ENCODE measurements around the gene LLGL2. TPM values are rescaled to one million over a fixed set of nuclear protein-coding genes. Genes with fewer than 3 reads are reported as not detected.
A peak's percentile ranks its signal among the peaks of the same experiment; 100 is the strongest.

Gene LLGL2
- total RNA-seq, 2 experiments from 2014 or later, result 7.1 to 9.6 TPM

Small RNAs within 50 kb of the gene (microRNA-seq; reads per million reads assigned to microRNA genes)
- gene MIR6785 (ENCODE audit: borderline replicate concordance), result 3.5 reads per million, percentile 3 among the genes with 10 or more reads in this experiment

Other genes starting within 250 kb of the LLGL2 start
- 10 to 100 TPM; 67.8 to 79.7 TPM for gene SLC25A19, start 236.3 kb upstream of the LLGL2 start, total RNA-seq
- 100 to 1,000 TPM; 157 to 168 TPM for gene GRB2, start 120.0 kb upstream of the LLGL2 start, total RNA-seq
- gene TMEM94, start 69.1 kb upstream of the LLGL2 start, total RNA-seq, result 10 to 100 TPM; 51.4 to 62.5 TPM
- 1 to 10 TPM; 2.9 to 3.0 TPM for gene CASKIN2, start 10.2 kb upstream of the LLGL2 start, total RNA-seq
- 10 to 100 TPM; 29.2 to 35.1 TPM for gene TSEN54, start 9.2 kb upstream of the LLGL2 start, total RNA-seq
- gene MYO15B, start 62.1 kb downstream of the LLGL2 start, total RNA-seq, result 10 to 100 TPM; 20.8 to 22.4 TPM
- under 1 TPM; 0.12 to 0.14 TPM for gene SMIM5, start 107.7 kb downstream of the LLGL2 start, total RNA-seq
- 10 to 100 TPM; 36.4 to 40.5 TPM for gene RECQL5, start 141.5 kb downstream of the LLGL2 start, total RNA-seq
- 10 to 100 TPM; 87.8 to 100.0 TPM for gene SAP30BP, start 141.6 kb downstream of the LLGL2 start, total RNA-seq
- gene ITGB4, start 195.8 kb downstream of the LLGL2 start, total RNA-seq, result 1 to 10 TPM in 1 of 2 experiments, under 1 TPM in 1; 0.62 to 1.5 TPM
- 10 to 100 TPM; 50.3 to 63.2 TPM for gene GALK1, start 239.5 kb downstream of the LLGL2 start, total RNA-seq